ENCODE results near the gene KDM4C.

- TF ChIP-seq CTCF (IDR thresholded peaks at IDR 0.05): no peak
- no peak for TF ChIP-seq POLR2A (IDR thresholded peaks at IDR 0.05)
Measured at GRCh38 chr9:7130266-7130820, 372.6 kb downstream of the KDM4C start.

Data from thyroid gland (tissue), 4 donors.